ENCODE data around the gene LPAR5.
A peak's percentile ranks its signal among the peaks of the same experiment; 100 is the strongest.
"Not testable (repeated sequence)": the region's sequence is repeated elsewhere in the genome, so short reads cannot be mapped to it uniquely, and the experiment has no call there.

Gene LPAR5

DNA sequence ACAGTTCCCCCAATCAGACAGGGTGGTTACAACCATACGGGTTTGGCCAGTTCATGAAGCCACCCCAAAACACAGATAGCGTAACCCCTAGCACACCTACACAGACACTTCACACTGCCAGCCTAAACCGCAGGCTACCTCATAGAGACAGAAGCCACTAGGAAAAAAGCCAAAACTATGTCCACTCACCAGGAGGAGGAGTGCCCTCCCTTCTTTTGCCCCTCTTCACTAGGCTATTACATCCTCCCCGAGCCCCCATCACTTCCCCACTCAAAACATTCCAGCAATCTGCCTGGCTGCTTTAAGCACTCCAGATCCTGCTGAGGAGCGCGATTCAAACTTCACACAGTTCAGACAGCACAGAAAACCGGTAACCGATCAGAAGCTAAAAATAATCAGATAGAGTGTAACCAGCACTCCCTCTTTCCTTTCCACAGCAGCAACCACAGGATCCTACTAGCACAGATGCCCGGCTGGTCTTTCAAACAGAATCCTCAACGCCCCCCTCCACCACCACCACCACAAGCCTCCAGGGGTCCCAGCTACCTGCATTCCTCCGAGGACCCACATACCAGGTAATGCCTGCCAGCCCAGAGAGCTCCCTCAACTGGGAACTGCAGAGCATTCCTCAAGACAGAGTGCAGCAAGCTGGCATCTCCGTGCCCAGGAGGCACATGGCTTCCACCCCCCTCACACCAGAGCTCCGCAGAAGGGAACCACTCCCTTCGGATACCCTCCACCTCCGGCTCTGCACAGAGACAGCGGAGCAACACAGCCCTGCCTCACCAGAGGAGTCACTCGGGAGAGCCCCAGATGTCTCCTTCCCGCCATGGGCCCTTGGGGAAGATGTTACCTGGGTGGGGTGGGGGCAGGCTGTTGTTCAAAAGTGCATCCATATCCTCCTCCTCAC, 30.1 kb downstream of the LPAR5 start:
- peak overlapping the region; percentile 97 for H3K27ac Mint-ChIP-seq
- peaks cover 54% of the 10 kb centered on the region for H3K36me3 Mint-ChIP-seq (ENCODE audit: low read depth)
- peak overlapping the region; percentile 99 for H3K4me3 Mint-ChIP-seq
- H3K4me1 Mint-ChIP-seq (ENCODE audit: low read depth), result peaks cover 57% of the 10 kb centered on the region
- H3K27me3 Mint-ChIP-seq, result no peaks in the 10 kb centered on the region
- H3K9me3 Mint-ChIP-seq, result no peaks in the 10 kb centered on the region

DNA sequence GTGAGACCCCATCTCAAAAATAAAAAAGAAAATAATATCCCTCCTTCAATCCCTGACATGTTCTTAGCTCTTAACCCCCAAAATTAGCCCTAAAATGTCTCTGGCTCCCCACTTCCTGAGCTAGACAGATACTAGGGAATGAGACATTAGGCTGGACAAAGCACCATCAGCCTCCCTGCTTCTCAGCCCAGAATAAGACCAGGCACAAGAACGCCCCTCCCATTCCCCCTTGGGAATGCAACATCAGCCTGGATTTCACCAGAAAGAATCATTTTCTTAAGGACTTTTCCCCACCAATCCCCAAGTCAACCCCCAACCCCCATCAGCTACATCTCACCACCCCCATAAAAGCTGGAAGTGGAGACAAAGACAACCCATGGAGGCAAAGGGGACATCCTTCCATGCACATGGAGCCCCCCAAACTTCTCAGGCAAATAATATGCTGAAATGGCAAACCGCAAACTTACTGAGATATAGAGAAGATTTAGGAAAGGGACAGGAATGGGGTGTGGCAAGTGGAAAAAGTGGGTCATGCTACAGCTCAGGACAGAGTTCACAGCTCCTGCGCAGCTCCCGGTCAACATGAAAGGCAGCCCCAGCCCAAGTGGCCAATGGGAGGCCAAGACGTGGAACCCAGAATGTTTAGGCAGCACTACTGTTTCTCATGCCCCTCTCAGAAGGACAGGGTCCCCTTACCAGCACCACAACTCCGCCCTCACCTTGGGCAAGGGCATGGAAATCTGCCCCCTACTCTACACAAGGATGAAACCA, 31.3 kb downstream of the LPAR5 start:
- peak overlapping the region; percentile 97 for H3K27ac Mint-ChIP-seq
- peak overlapping the region; percentile 99 for H3K4me3 Mint-ChIP-seq
- peaks cover 66% of the 10 kb centered on the region for H3K36me3 Mint-ChIP-seq (ENCODE audit: low read depth)
- no peaks in the 10 kb centered on the region for H3K9me3 Mint-ChIP-seq
- H3K4me1 Mint-ChIP-seq (ENCODE audit: low read depth), result peaks cover 49% of the 10 kb centered on the region
- H3K27me3 Mint-ChIP-seq, result no peaks in the 10 kb centered on the region

DNA sequence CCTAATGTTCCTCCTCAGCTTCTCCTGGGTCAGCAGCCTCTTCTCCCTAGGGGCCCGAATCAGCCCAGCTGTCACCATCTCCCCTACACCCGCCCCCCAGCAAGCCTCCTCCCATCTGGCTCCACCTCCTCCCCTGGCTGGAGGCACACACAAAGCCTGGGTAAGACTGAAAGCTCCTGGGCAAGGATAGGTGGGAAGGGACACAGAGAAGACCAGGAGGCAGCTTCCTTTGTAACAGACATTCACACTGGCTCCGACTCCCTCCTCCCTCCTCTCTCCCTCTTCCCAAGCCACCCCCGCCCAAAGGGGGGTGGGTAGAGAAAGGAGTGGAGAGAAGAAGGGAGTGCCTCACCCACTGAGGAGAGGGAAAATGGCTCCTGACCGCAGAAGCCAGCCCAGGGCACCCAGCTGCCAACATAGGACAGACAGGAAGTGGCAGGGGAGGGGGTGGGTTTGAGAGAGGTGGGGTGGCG, 32.6 kb downstream of the LPAR5 start:
- Mint-ChIP-seq H3K27me3 (no peaks in the 10 kb centered on the region), H3K4me3 (peak overlapping the region; percentile 99), H3K27ac (peak overlapping the region; percentile 97), H3K36me3 (ENCODE audit: low read depth) (peaks cover 77% of the 10 kb centered on the region), H3K9me3 (no peaks in the 10 kb centered on the region), H3K4me1 (ENCODE audit: low read depth) (peaks cover 51% of the 10 kb centered on the region)

DNA sequence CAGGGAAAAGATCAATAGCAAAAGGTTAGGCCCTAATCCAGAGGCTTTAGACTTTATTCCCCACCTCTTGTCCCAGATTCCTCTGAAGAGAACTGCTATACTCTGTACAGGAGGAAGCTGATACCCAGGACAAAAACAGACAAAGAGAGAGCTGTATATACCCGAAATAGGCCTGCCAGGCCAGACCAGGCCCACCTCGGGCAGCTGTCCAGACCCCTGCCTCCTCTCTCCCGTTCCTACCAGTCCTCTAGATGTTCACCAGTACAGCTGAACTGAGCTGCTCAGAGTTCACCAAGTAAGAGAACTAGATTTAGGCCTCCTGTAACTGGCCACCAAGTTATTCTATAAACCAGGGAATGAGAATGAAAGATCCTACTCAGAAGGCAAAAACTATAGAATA, 33.2 kb downstream of the LPAR5 start:
- Mint-ChIP-seq H3K36me3 (ENCODE audit: low read depth) (peaks cover 83% of the 10 kb centered on the region), H3K9me3 (no peaks in the 10 kb centered on the region), H3K4me1 (ENCODE audit: low read depth) (peaks cover 53% of the 10 kb centered on the region), H3K27me3 (no peaks in the 10 kb centered on the region), H3K27ac (peak overlapping the region; percentile 97), H3K4me3 (peak overlapping the region; percentile 99)

DNA sequence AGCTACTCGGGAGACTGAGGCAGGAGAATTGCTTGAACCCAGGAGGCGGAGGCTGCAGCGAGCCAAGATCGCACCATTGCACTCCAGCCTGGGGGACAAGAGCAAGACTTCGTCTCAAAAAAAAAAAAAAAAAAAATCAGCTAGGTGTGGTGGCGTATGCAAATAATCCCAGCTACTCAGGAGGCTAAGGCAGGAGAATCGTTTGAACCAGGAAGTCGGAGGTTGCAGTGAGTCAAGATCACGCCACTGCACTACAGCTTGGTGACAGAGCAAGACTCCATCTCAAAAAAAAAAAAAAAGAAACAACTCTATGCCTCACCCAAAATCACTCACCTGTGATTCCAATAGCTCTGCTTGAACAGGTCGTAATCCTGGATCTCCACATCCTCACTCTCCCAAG, 40.1 kb downstream of the LPAR5 start:
- H3K27ac Mint-ChIP-seq, result peak overlapping the region; percentile 41
- H3K4me3 Mint-ChIP-seq, result not testable (repeated sequence)

DNA sequence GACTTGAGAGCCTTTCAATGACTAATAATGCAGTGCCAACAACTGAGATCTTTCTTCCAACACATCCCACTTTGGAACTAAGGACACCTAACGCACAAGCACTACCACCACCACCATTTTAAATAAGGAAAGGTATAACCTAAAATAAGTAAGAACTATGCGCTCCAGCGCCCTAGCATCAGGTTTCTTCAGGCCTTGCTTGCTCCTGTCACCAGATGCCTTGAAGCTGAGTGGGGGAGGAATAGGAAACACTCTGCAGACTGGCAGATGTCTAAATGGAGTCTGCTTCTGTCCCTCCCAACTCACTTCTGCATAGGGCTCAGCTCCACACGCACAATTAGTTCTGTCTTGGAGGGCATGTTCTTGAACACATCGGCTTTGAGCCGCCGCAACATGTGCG, 43.7 kb downstream of the LPAR5 start:
- H3K4me3 Mint-ChIP-seq, result no peak overlapping the region

More for the DNA sequence above, 40.1 kb downstream of the LPAR5 start:
- H3K36me3 Mint-ChIP-seq (ENCODE audit: low read depth), result peaks cover 82% of the 10 kb centered on the region
- H3K9me3 Mint-ChIP-seq; H3K27me3 Mint-ChIP-seq; H3K4me1 Mint-ChIP-seq (ENCODE audit: low read depth): not testable (repeated sequence)

DNA sequence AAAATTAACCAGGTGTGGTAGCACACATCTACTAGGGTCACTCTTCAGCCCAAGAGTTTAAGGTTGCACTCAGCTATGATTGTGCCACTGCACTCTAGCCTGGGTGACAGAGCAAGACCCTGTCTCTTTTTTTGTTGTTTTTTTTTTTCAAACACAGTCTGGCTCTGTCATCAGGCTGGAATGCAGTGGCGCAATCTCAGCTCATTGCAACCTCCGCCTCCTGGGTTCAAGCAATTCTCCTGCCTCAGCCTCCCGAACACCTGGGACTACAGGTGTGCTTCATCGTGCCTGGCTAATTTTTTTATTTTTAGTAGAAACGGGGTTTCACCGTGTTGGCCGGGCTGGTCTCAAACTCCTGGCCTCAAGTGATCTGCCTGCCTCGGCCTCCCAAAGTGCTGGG, 49.2 kb downstream of the LPAR5 start:
- H3K4me1 Mint-ChIP-seq (ENCODE audit: low read depth); H3K4me3 Mint-ChIP-seq; H3K27ac Mint-ChIP-seq; H3K27me3 Mint-ChIP-seq; H3K9me3 Mint-ChIP-seq: not testable (repeated sequence)
- peaks cover 69% of the 10 kb centered on the region for H3K36me3 Mint-ChIP-seq (ENCODE audit: low read depth)

More for the DNA sequence above, 43.7 kb downstream of the LPAR5 start:
- Mint-ChIP-seq H3K4me1 (ENCODE audit: low read depth) (peaks cover 3% of the 10 kb centered on the region), H3K27me3 (no peaks in the 10 kb centered on the region), H3K36me3 (ENCODE audit: low read depth) (peaks cover 75% of the 10 kb centered on the region), H3K9me3 (no peaks in the 10 kb centered on the region), H3K27ac (peak overlapping the region; percentile 42)

DNA sequence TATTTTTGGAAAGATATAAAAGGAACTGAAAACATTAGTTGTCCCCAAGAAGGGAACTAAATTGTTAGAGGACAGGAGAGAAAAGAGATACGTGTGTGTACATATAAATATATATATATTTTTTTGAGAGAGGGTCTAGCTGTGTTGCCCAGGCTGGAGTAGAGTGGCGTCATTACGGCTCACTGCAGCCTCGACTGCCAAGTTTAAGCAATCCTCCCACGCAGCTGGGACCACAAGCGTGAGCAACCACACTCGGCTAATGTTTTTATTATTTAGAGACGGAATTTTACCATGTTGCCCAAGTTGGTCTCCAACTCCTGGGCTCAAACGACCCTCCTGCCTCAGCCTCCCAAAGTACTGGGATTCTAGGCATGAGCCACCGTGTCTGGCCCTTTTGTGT, 51.5 kb downstream of the LPAR5 start:
- no peaks in the 10 kb centered on the region for H3K4me1 Mint-ChIP-seq (ENCODE audit: low read depth)
- H3K27me3 Mint-ChIP-seq, result no peaks in the 10 kb centered on the region
- H3K4me3 Mint-ChIP-seq, result no peak overlapping the region
- peaks cover 65% of the 10 kb centered on the region for H3K36me3 Mint-ChIP-seq (ENCODE audit: low read depth)
- H3K9me3 Mint-ChIP-seq, result no peaks in the 10 kb centered on the region
- H3K27ac Mint-ChIP-seq, result no peak overlapping the region

DNA sequence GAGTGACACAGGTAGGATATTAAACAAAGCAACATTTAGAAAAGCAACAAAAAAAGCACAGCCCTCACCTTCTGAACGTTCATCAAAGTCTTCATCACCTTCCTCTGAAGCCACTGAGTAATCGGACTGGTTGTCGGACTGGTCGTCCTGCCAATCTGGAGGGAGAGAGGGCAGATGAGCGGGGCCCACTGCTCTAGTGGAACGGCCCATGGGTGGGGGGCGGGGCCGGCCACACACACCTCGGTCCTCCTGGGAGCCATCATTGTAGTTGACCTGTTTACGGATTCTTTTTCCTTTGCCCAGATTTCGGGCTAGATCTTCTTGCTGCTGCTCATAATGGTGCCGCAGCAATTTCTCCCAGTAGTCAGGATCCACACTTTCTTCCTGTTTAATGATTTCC, 52.8 kb downstream of the LPAR5 start:
- Mint-ChIP-seq H3K36me3 (ENCODE audit: low read depth) (peaks cover 71% of the 10 kb centered on the region), H3K9me3 (no peaks in the 10 kb centered on the region), H3K4me3 (no peak overlapping the region), H3K27ac (no peak overlapping the region), H3K4me1 (ENCODE audit: low read depth) (peaks cover 3% of the 10 kb centered on the region), H3K27me3 (no peaks in the 10 kb centered on the region)

DNA sequence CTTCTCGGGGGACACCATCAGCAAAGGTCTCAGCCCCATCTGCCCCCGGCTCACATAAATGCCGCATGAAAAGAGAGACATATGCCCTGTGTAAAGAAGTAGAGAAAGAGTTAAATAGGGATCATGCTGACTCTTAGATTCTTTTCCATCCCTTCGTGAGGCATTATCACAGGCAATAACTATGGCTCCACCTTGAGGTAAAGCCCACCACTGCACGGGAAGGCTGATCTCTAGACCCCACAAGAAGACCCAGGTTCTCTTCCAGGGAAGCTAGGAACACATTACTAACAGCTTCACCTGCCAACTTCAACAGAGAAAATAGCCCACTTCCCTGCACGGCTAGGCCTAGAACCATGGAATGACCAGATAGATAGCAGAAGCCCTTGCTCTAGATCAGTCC, 53.6 kb downstream of the LPAR5 start:
- Mint-ChIP-seq H3K4me1 (ENCODE audit: low read depth) (peaks cover 3% of the 10 kb centered on the region), H3K9me3 (no peaks in the 10 kb centered on the region), H3K27ac (no peak overlapping the region), H3K27me3 (no peaks in the 10 kb centered on the region), H3K36me3 (ENCODE audit: low read depth) (peaks cover 71% of the 10 kb centered on the region), H3K4me3 (no peak overlapping the region)

DNA sequence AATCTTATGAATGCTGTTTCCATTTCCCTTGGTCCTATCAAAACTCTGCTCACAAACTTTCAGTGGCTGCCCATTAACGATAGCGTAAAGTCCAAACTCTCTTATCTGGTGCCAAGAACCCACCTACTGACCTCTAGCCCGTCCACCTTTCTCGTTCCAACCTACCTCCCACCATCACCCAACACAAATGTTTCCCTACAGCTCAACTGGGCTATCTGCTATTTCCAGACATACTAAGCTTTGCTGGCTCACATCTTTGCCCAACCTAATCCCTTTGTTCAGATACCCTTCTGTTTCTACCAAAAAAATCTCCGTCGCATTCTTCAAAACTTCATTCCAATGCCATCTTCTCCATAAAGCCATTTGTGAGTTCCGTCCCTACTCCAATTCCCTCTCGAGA, 60.1 kb downstream of the LPAR5 start:
- H3K4me3 Mint-ChIP-seq, result no peak overlapping the region
- no peaks in the 10 kb centered on the region for H3K9me3 Mint-ChIP-seq
- H3K27me3 Mint-ChIP-seq, result no peaks in the 10 kb centered on the region
- H3K4me1 Mint-ChIP-seq (ENCODE audit: low read depth), result peaks cover 29% of the 10 kb centered on the region
- peaks cover 73% of the 10 kb centered on the region for H3K36me3 Mint-ChIP-seq (ENCODE audit: low read depth)
- H3K27ac Mint-ChIP-seq, result peak overlapping the region; percentile 42

DNA sequence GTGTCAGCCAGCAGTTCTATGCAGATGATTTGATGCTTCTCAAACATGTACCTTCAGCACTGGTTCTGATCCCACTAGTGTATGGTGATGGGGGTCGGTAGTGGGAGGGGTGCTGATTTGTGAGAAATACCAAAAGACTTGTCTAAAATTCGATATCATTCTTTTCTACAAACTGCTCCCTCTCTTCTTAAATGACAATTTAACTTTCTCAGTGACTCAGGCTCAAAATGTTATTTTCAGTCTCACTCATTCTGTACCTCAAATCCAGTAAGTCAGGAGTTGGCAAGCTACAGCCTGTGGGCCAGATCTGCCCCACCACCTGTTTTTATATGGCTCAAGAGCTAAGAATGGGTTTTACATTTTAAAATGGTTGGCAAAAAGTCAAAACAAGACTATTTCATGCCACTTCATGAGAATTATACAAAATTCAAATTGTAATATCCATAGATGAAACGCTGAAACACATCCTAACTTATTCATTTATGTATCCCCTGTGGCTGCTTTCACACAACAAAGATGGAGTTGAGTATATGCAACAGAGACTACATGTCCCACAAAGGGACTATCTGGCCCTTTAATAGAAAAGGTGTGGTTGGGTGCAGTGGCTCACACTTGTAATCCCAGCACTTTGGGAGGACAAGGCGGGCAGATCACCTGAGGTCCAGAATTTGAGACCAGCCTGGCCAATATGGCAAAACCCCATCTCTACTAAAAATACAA, 61.0 kb downstream of the LPAR5 start:
- no peaks in the 10 kb centered on the region for H3K9me3 Mint-ChIP-seq
- H3K4me3 Mint-ChIP-seq, result no peak overlapping the region
- H3K27me3 Mint-ChIP-seq, result no peaks in the 10 kb centered on the region
- H3K36me3 Mint-ChIP-seq (ENCODE audit: low read depth), result peaks cover 78% of the 10 kb centered on the region
- H3K27ac Mint-ChIP-seq, result peak overlapping the region; percentile 24
- H3K4me1 Mint-ChIP-seq (ENCODE audit: low read depth), result peaks cover 34% of the 10 kb centered on the region

DNA sequence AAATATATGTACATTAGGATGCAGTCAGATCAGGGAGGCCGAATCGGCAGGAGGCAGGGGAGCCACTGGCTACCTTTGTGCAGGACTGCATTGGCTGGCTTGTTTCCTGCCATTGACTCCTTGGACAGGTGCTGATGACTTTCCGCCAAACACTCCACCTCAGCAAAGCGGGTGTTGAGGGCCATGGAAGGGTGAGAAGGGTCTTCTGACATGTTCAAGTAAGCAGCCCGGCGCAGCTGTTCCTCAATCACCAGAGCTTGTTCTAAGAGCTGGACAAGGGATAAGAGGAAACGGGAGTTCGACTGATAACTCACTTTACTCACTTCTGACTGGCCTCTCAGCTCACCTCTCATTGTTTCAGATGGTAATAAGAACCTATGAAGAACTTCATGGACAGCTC, 62.8 kb downstream of the LPAR5 start:
- no peaks in the 10 kb centered on the region for H3K9me3 Mint-ChIP-seq
- no peak overlapping the region for H3K4me3 Mint-ChIP-seq
- H3K27me3 Mint-ChIP-seq, result no peaks in the 10 kb centered on the region
- peaks cover 74% of the 10 kb centered on the region for H3K36me3 Mint-ChIP-seq (ENCODE audit: low read depth)
- H3K4me1 Mint-ChIP-seq (ENCODE audit: low read depth), result peaks cover 37% of the 10 kb centered on the region
- peak overlapping the region; percentile 31 for H3K27ac Mint-ChIP-seq

DNA sequence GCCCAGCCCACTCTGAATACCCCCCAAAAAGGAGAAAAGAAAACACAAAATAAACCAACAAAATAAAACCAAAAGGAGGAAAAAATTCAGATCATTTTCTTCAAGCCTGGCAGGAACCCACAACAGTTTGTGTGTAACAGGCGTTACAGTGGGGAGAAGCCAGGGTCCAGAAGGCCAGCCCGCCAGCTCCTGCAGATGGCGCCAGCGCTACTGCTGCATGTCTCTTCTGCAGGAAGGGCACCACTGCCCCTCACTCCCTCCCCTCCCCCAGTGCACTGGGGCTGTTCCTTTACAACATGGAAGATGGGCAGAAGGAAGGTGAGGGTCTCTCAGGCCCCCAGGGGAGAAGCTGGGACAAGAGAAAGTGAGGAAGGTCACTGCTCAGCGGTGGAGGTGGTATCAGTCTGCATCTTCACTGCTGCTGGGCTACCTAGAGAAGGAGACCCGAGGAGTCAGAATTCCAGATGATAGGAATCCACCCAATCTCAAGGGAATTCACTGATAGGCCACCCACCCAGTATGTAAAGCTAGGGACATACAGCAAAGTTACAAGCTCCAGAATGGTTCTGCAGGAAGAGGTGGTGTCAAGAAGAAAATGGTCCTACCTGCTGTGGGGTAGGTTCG, 65.4 kb downstream of the LPAR5 start:
- Mint-ChIP-seq H3K36me3 (ENCODE audit: low read depth) (peaks cover 77% of the 10 kb centered on the region), H3K4me1 (ENCODE audit: low read depth) (peaks cover 53% of the 10 kb centered on the region), H3K9me3 (no peaks in the 10 kb centered on the region), H3K27me3 (no peaks in the 10 kb centered on the region), H3K27ac (peak overlapping the region; percentile 41), H3K4me3 (no peak overlapping the region)
